ENCODE data around the gene RNF157. TPM values are rescaled to one million over a fixed set of nuclear protein-coding genes. Genes with fewer than 3 reads are reported as not detected.

The RNF157 gene
- total and polyA plus RNA-seq, 9 of the 15 experiments (the other 6 are each of a cell fraction or from before 2014, with no cell fraction given): 8.1 to 31.7 (median 20.8) TPM

- TF ChIP-seq E2F8 (IDR thresholded peaks at IDR 0.05; ENCODE audit: low read depth, partially characterized antibody): no peak
- no peak for TF ChIP-seq SREBF2 (CRISPR knock-in tag; IDR thresholded peaks at IDR 0.05)
- TF ChIP-seq L3MBTL2 (IDR thresholded peaks at IDR 0.05): no peak
- no peak for TF ChIP-seq SIX5 (IDR thresholded peaks at IDR 0.05; ENCODE audit: borderline replicate concordance in 1 of 2, insufficient read depth in 1 of 2, low read depth in 1 of 2, low read length in 2 of 2)
- TF ChIP-seq TAF7 (tag; IDR thresholded peaks at IDR 0.05): no peak
- no peak for TF ChIP-seq TAF9B (IDR thresholded peaks at IDR 0.05; ENCODE audit: partially characterized antibody)
- TF ChIP-seq ZNF280A (IDR thresholded peaks at IDR 0.05; ENCODE audit: low read depth, partially characterized antibody): no peak
- FAIRE-seq: no peak
- no peaks in the 10 kb centered on the region for H3K9me3 ChIP-seq (replicated peaks; ENCODE audit: control insufficient read depth, insufficient read depth, low read depth, low read length)
- H3K27ac ChIP-seq (ENCODE audit: extremely low read depth, low read depth, low read length): no peak overlapping the region
- H2AFZ ChIP-seq (ENCODE audit: low read depth, low read length): no peak overlapping the region
- WGBS (ENCODE audit: insufficient coverage, low coverage, missing lambda C conversion rate): 91% methylated on average over 4 of the region's 4 CpGs
- no peak overlapping the region for H3K9ac ChIP-seq (ENCODE audit: insufficient read depth in 1 of 2, low read depth in 2 of 2, low read length in 2 of 2)
- CTCF ChIA-PET (ENCODE audit: low intra/inter-chr PET ratio): no interaction called here
- no peaks in the 10 kb centered on the region for H3K9me1 ChIP-seq (ENCODE audit: control insufficient read depth, insufficient read depth, low read length)
- ATAC-seq: no peak
- H3K79me2 ChIP-seq (ENCODE audit: control insufficient read depth, insufficient read depth, low read length): no peaks in the 10 kb centered on the region
- BruUV-seq (replicated peaks): no TSS peak
- no peak overlapping the region for H3K4me2 ChIP-seq (ENCODE audit: insufficient read depth, low read length)
- in situ Hi-C loops (cut with MboI): no loop called here
- POLR2A ChIA-PET: no interaction called here
- H3K4me3 ChIP-seq: no peak overlapping the region
- no peak for DNase-seq (ENCODE audit: extremely low read depth in 1 of 4, low spot score in 3 of 4)
- H3K27me3 ChIP-seq (ENCODE audit: control insufficient read depth in 2 of 2, insufficient read depth in 2 of 2, low read length in 2 of 2): no peaks in the 10 kb centered on the region
- intact Hi-C loops (cut with micrococcal nuclease): no loop called here
- peaks cover 5 to 9% of the 10 kb centered on the region in 2 experiments; a peak in 4 of 5 replicates for H3K4me1 ChIP-seq (replicated peaks in 1 of 2; ENCODE audit: control insufficient read depth in 2 of 2, insufficient read depth in 2 of 2, low read length in 2 of 2)
- no peaks in the 10 kb centered on the region for H4K20me1 ChIP-seq (replicated peaks; ENCODE audit: control insufficient read depth, insufficient read depth, low read length)
- H3K36me3 ChIP-seq (ENCODE audit: control insufficient read depth, insufficient read depth, low read length): peaks cover 64% of the 10 kb centered on the region
Measured at GRCh38 chr17:76163919-76164318, 76.4 kb downstream of the RNF157 start.
